ENCODE data around the gene TEX101.

GRCh38 chr19:43430976-43431375, 16.3 kb downstream of the TEX101 start:
- TF ChIP-seq, protein P1, sequence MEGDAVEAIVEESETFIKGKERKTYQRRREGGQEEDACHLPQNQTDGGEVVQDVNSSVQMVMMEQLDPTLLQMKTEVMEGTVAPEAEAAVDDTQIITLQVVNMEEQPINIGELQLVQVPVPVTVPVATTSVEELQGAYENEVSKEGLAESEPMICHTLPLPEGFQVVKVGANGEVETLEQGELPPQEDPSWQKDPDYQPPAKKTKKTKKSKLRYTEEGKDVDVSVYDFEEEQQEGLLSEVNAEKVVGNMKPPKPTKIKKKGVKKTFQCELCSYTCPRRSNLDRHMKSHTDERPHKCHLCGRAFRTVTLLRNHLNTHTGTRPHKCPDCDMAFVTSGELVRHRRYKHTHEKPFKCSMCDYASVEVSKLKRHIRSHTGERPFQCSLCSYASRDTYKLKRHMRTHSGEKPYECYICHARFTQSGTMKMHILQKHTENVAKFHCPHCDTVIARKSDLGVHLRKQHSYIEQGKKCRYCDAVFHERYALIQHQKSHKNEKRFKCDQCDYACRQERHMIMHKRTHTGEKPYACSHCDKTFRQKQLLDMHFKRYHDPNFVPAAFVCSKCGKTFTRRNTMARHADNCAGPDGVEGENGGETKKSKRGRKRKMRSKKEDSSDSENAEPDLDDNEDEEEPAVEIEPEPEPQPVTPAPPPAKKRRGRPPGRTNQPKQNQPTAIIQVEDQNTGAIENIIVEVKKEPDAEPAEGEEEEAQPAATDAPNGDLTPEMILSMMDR (IDR thresholded peaks at IDR 0.05), result no peak
- no peak for TF ChIP-seq POLR2A (IDR thresholded peaks at IDR 0.05)

Measured in breast epithelium (tissue), 3 donors.